NCI-H2196 treated with DMSO at 0.1 percent for 48 hours (cell line): Measurements from ENCODE around the gene PRKAA2.

Source experiments
- DNase-seq: peaks from one replicate; lab custom pipeline; 2025; ENCODE audit not compliant: unreplicated experiment; lab: John Stamatoyannopoulos, UW

PRKAA2 gene

DNA sequence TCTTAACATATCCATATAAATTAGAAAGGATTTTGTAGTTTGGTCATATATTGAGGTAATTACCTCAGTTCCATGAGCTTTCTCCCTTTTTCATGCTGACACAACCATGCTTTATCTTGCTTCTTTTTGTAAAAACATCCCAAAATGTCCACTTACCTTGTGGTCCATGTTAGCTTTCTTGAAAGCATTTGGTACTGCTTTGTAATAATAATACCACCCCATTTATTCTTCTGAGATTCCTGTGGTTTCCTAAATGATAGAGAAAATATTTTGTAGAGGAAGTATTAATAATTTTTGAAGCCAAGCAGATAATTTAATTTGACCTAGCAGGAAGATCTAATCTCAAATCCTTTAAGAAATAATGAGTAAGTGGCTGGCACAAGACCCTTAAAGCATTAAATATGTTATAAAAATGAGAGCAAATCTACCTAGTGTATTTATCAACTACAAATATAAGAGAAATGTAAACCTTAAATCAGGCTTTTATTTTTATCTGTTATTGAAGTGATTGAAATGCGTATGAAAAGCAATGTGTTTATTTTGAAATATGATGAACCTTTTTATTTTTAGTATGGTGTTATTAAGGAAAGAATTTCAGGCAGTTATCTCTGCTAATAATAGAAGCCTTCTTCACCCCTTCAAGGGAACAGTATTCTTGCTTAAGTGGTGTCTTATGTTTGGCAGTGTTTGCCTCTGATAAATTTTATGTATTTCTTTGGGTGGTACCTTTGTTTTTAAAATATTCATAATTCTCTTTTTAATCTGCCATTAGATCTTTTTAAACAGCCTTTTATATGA, 9.2 kb downstream of the PRKAA2 start:
- no peak for DNase-seq

DNA sequence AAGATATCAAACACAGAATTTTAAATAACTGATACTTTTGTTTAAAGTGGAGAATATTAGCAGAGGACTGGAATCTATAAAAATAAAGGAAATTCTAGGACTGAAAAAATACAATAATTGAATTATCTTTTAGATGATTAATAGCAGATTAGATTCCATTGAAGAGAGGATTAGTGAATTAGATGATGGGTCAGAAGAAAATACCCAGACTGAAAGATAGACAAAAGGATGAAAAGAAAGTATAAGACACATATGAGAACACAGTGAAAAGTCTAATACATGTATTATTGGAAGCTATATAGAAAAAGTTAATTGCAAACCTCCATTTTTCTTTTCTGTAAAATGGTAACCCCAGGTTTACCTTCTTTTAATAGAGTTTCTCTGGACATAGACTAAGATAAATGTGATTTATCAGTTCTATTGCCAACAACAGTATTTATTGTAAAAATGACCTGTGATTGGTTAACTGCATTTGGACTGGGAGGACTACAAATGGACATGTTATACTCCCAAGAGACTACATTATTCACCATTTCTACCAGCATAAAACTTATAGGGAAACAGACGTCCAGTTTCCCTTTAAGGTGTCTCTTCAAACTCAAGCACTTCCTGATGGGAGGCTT, 11.0 kb downstream of the PRKAA2 start:
- no peak for DNase-seq

DNA sequence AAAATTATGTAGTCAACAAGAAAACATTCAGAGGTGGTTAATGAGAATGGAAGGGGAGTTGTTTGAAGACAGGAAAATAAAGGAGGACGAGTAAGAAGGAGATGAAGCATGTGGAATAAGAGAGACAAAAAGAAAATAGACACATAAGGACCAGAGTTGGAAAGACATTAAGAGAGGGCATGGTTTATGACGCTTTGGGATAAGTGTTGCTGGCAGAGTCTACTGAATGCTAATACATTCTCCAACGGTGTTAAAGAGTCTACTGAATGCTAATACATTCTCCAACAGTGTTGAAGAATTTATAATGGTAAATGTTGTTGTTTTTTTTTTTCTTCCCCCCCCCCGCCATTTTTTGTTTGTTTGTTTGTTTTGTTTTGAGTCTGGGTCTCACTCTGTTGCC, 13.1 kb downstream of the PRKAA2 start:
- DNase-seq, result no peak

DNA sequence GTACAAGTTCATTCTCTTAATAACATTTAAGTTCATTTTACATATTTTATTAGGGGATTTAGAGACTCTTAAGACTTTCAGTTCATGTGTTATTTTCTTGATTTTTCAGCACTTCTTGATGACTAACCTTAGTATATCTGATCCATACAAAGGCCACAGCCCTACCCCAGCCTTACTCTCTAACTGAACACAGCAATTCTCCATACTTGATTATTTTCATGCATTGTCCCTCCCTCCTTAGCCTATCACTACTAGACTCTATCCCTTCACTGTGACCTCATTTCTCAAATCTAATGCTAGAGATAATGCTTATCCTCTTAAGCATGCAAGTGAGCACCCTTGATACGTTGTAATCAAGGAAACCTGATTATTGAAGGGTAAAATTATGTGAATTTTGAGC, 15.2 kb downstream of the PRKAA2 start:
- no peak for DNase-seq

DNA sequence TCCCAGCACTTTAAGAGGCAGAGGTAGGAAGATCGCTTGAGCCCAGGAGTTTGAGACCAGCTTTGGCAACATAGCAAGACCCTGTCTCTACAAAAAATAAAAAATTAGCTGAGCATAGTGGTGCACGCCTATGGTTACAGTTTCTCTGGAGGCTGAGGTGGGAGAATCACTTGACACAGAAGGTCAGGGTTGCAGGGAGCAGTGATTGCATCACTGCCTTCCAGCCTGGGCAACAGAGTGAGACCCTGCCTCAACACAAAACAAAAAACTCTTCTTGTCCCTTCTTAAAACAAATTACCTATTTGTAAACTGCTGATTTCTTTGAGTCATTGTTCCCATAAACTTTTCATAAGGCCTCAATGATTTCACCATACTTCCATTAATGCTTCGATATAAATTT, 18.7 kb downstream of the PRKAA2 start:
- no peak for DNase-seq

DNA sequence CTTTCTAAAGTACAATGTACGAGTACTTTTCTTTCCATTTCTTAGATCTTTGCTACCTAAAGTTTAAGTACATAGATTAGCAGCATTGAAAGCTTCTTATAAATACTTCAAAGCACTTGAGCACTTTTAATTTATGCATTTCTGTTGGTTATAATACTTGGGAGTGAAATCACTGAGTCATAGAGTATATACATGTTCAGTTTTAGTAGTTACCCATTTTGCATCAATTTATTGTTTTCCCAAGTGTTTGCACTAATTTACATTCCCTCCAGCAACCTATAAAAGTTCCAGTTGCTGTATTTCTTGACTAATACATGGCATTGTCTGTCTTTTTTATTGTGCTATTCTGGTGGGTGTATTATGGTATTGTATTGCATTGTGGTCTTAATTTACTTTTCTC, 20.3 kb downstream of the PRKAA2 start:
- no peak for DNase-seq

DNA sequence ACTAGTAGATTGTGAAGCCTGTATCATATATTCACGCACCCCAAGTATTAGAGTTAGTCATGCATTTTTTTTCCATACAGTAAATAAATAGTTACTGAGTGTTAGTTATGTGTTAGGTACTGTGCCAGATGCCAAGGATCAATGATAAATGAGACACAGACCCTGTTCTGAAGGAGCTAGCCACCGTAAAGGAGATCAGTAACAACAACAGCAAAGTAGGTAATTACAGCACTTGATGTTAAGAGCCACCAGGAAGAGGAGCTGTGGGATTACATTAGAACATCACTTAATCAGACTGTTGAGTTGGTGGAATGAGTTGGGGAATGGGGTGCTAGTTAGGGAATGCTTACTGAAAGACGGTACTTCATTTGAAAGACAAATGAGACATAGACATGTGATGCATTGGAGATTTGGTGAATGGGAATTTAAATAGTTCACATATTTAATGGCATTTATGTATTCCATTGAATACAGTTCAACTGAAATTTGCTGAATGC, 21.0 kb downstream of the PRKAA2 start:
- DNase-seq, result no peak

DNA sequence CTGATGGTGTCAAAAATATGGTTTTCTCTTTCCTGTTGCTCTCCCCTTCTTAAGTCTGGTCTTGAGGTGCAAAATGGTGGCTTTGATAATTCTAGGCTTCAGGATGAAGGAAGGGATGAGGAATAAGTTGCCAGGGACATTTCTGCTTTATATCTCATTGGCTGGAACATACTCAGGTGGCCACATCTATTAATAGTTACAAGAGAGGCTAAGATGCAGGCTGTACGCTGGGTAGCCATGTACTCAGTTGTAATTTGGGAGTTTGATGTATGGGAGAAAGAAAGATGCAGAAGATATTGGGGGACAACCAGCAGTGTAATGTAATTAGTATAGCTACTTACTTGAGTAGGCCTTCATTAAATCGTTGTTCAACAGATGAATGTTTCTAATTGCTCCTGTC, 25.2 kb downstream of the PRKAA2 start:
- DNase-seq, result no peak

DNA sequence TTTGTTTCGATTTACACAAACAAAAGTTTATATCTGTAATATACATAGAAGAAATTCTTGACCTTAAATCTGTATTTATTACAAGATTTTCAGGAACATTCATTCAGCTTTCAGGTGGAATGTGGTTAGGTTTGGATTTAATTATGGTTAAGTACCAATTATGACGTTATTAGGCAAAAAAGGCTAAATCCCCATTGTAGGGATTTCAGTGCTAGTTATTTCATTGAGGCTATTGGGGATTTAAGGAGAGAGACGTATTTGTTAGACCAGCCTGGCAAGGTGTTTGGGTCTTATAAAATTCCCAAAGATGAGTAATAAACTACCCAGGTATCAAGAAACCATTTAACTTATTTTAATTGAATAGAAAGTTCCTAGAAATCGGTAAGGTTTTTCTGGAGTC, 26.0 kb downstream of the PRKAA2 start:
- DNase-seq, result no peak

DNA sequence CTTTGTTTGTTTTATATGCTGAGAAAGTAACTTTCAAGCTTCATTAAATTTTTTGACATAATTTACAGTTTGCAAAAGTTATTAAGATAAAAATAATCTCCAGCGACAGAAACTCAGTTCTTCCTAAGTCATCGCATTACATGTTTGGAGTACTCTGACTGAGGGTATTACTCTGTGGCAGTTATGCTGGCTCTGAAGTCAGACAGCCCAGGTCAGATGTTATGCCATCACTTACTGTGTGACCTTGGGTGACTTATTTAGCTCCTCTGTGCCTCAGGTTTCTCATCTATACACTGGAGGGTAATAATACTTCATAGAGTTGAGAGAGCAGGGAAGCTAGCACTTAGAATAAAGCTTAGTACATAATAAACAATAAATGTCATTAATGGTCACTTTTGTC, 26.4 kb downstream of the PRKAA2 start:
- DNase-seq, result no peak

DNA sequence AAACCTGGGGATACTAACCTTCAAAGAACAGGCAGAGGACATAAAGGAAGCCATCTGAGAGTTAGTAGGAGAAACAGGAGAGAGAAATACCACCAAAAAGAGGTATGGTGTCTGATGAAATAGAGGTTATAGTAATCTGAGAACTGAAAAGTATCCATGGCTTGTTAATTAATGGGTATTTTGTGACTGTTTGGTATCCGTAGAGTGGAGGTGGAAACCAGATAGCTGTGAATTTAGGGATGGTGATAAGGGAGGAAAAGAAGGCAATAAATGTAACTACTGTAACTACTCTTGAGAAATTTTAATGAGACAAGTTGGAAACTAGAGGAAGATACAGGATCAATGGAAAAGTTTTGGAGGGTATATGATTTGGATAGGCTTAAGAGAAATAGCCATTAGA, 27.5 kb downstream of the PRKAA2 start:
- DNase-seq, result no peak

DNA sequence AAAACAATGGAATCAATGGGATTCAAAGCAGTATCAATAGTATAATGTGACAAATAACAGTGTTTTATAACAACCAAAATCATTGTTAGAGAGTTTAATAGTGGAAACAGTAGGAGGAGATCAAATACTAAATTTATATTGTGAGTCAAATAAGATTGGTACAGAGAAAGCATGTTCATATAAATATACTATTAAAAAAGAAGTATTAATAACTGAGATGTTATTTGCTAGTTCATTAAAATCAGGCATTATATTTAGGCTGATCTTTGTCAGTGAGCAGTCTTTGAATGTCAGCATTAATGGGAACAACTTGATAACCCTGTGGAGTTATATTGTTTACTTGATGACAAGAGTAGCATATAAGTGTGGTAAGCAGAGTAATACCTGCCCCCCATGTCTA, 30.6 kb downstream of the PRKAA2 start:
- no peak for DNase-seq

DNA sequence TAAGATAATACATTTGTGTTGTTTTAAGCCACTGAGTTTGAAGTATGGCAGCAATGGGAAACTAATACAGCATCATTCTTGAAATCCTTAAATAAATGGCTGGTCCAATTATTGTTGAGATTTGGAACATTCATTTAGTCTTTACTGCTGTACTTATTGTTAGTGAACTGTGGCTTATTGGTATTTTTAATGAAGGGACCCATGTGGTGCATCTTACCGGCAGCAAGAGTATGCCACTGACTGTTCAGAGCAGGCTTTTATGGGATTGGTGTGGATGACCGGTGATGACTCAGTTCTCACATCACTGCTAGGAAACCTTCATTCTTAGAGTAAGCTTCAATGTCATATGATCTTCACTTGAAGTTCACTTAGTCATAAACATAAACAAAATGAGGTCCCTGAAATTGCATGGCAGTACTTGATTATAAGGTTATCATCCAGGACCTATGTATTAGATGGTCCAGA, 31.5 kb downstream of the PRKAA2 start:
- DNase-seq, result no peak

DNA sequence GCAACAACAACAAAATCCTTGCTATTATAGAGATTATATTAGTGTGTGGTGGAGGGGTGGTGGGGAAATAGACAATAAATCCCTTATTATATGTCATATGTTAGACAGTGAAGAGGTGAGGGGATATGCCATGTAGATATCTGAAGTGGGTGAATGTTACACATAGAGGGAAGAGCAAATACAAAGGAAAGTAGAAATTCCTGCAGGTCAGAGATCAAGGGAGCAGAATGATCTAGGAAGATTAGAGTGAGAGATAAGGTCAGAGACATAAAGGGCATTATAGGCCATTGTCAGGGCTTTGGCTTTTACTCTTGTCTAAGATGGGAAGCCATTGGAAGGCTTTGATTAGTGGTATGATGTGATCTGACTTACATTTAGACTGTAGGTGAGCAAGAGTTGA, 38.5 kb downstream of the PRKAA2 start:
- DNase-seq, result no peak

DNA sequence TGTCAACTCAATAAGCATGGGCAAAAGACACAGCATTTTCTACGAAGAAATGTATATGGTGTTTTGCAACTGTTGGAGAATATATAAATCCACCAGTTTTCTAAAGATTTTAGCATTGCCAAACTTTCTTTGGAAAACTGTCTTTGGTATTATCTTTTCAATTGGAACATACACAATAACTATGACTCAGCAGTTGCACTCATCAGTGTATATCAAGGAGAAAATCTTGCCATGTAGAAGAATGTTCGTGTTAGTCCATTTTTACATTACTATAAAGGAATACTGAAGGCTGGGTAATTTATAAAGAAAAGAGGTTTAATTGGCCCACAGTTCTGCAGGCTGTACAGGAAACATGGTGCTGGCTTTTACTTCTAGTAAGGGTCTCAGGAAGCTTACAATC, 41.1 kb downstream of the PRKAA2 start:
- no peak for DNase-seq

DNA sequence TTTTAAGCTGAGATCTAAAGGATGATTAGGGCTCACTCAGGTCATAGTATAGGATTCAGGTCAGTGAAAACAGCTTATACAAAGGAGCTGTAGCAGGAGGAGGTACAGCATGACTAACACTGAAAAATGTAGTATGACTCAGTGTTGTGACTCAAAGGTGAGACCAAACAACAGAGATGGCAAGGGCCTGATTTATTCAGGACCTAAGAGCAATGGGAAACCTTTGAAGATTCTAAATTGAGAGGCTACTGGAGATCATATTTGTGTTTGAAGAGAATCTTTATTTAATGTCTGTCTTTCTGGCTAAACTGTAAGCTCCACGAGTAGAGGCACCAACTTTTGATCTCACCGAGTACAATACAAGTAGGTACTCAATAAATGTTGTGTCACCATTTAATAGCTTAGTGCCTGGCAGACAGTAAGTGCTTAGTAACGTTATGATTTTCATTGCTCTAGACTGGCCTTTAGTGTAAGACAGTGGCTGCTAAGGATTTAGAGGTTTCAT, 43.5 kb downstream of the PRKAA2 start:
- DNase-seq, result peak; percentile 15

DNA sequence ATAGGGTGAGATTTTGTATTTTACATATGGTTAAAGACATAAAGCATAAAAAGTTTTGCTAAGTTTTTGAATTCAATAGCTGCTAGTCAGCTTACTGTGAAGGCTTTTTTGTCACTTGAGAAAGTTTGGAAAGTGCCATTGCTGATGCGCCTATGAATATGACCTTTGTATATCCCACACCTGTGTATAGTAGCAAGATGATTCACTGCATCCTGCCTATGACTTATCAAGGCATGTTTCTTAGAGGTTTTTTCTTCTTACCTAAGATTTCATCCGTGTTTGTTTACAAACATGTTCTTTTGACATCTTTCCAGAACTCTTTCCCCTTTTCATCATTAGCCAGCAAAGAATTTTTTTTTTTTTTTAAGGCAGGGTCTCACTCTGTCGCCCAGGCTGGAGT, 51.5 kb downstream of the PRKAA2 start:
- DNase-seq, result no peak

DNA sequence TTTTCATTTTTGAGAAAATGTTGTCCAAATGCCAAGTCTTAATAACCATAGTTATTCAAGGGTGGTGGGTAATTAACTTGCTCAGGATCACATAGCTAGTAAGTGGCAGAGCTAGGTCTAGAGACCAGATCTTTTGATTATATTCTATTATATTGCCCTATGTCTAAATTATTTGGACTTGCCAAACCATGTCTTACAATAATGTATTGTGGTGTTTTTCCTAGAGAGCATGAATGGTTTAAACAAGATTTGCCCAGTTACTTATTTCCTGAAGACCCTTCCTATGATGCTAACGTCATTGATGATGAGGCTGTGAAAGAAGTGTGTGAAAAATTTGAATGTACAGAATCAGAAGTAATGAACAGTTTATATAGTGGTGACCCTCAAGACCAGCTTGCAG, 58.6 kb downstream of the PRKAA2 start:
- DNase-seq, result no peak

DNA sequence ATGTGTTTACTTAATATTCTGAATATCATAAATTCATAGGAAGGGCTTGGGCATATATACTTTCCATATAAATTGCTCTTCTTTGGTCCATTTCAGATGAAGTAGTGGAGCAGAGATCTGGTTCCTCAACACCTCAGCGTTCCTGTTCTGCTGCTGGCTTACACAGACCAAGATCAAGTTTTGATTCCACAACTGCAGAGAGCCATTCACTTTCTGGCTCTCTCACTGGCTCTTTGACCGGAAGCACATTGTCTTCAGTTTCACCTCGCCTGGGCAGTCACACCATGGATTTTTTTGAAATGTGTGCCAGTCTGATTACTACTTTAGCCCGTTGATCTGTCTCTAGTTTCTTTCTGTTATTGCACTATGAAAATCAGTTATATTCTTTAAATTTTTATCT, 62.3 kb downstream of the PRKAA2 start:
- no peak for DNase-seq

DNA sequence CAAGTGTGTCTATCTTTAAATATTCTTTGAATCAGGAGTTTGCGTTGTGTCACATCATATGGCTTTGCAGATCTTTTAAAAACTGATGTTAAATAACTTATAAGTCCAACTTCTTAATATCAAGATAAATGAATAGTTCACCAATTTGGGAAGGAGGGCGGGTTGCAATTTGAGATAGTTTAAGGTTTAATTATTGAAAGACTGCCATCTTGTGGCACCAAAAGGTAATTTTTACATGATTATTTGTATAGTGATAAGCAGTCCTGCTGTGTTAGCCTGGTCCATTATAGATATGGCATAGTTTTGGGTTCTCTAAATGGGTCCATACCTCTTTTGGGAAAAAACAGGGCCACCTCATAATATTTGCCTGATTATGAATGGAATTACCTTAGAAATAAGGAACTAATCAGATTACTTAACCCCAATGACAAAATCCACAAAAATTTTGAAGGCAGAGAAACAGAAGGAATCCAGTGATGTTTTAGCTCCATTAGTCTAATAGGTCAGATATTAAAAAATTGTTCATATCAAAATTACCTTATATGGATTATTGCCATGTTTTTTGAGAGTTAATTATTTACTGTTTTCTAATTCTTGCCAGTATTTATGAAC, 64.3 kb downstream of the PRKAA2 start:
- DNase-seq, result peak; percentile 61

DNA sequence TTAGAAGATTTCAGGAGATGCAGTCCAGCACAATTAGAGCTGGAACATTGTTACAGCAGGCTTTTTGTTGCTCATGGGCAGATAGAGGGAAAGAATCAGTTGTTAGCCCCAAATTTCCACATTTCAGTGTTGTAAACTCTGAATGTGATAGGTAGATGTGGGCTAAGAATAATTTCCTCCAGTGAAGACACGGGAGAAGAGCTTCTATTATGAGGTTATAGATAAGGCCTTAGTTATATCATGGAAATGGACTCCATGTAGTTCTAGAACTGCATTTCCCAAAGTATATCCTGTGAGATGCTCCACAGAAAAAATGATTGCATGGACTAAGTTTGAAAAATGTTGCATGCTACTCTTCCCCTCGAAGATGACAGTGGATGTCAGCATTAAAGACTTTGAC, 64.9 kb downstream of the PRKAA2 start:
- no peak for DNase-seq

DNA sequence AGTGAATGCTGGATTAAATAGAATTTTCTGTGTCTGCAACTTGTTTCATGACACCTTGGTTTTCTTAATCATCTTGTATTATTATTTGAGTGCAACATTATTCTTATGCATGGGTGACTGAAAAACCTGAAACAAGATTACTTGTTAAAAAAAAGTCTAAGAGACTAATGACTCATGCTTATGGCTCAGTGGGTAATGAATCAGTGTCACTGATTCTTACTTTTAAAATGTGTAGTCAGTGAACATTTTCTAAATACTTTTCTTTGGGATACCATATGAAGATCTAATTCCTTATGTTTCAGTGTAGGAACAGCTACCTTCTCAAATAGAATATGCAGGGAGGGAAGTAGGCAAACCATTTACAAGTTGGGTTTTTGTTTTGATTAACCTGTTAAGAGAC, 65.5 kb downstream of the PRKAA2 start:
- no peak for DNase-seq
